K562 (cell line): Measurements from ENCODE around the gene CXXC1. TPM values are rescaled to one million over a fixed set of nuclear protein-coding genes. Genes with fewer than 3 reads are reported as not detected.

Experiments
- ATAC-seq: fragments of 200-7000 bp; cut with Tn5 transposase; 3 replicates; pipeline ENCODE4 v1.9.1; 2020; ENCODE audit warnings: moderate library complexity
- BruUV-seq: library from RNA; stranded (reverse); fragments of 400-500 nt; replicated peaks from 2 replicates; lab custom pipeline; 2021; lab: Mats Ljungman, UMichigan
- CTCF ChIA-PET: fragments of 300-600 bp; formaldehyde crosslinking; extraction: SDS; loops from one replicate; lab custom pipeline; 2021; ENCODE audit warnings: low intra/inter-chr PET ratio; lab: Yijun Ruan, JAX
- POLR2A ChIA-PET: fragments of 300-600, 350-650 bp; sonication (Branson Sonifier 250); formaldehyde crosslinking; extraction: SDS; loops from one replicate; lab custom pipeline; 2021; ENCODE audit warnings: antibody characterized with exemption, inconsistent platforms; lab: Yijun Ruan, JAX
- DNase-seq, 4 experiments: peaks; one replicate each; pipeline versions ENCODE4 v3.0.0 to v3.0.0-alpha.2; 2011 to 2018; ENCODE audit warnings: low spot score in 3 of 4, mixed read lengths in 3 of 4; ENCODE audit errors: extremely low read depth in 1 of 4
- FAIRE-seq: peaks from 2 replicates; lab custom pipeline; 2011; peaks lifted over from hg19 to GRCh38; lab: Jason Lieb, UNC
- H2AFZ ChIP-seq: 2 replicates; pipeline ENCODE4 v1.6.0; 2011; ENCODE audit warnings: low read depth, low read length, control low read depth, inconsistent platforms
- H3K27ac ChIP-seq: fragments of 200-600 bp; 3 replicates; pipeline ENCODE4 v1.8.0; 2011; ENCODE audit warnings: low read depth, mild to moderate bottlenecking, control low read depth, inconsistent platforms, low read length, moderate library complexity, mixed read lengths; ENCODE audit errors: extremely low read depth
- H3K27me3 ChIP-seq, 2 experiments: fragments of 300-600 bp in 1 of 2; 2 replicates in 1 of 2; 3 replicates in 1 of 2; pipeline versions ENCODE4 v1.6.0 to v1.8.0; 2011; ENCODE audit warnings: inconsistent platforms in 2 of 2, low read length in 2 of 2, mild to moderate bottlenecking in 1 of 2, mixed read lengths in 1 of 2, moderate library complexity in 1 of 2; ENCODE audit not compliant: control insufficient read depth in 2 of 2, insufficient read depth in 2 of 2
- H3K36me3 ChIP-seq: fragments of 300-600 bp; 3 replicates; pipeline ENCODE4 v1.8.0; 2011; ENCODE audit warnings: mild to moderate bottlenecking, low read length, inconsistent platforms; ENCODE audit not compliant: control insufficient read depth, insufficient read depth
- H3K4me1 ChIP-seq, 2 experiments: fragments of 200-600 bp in 1 of 2; replicated peaks in 1 of 2; 2 replicates in 1 of 2; 3 replicates in 1 of 2; pipeline versions ENCODE4 v1.5.1 to v1.8.0; 2011; ENCODE audit warnings: inconsistent platforms in 2 of 2, low read length in 2 of 2, mild to moderate bottlenecking in 1 of 2, mixed read lengths in 1 of 2, moderate library complexity in 1 of 2; ENCODE audit not compliant: control insufficient read depth in 2 of 2, insufficient read depth in 2 of 2
- H3K4me2 ChIP-seq: 2 replicates; pipeline ENCODE4 v1.6.1; 2011; ENCODE audit warnings: low read length, control low read depth, inconsistent platforms, mixed read lengths; ENCODE audit not compliant: insufficient read depth
- H3K4me3 ChIP-seq: fragments of 200-600 bp; sonication (generic), shearing (Covaris generic); 2 replicates; pipeline ENCODE4 v1.5.1; 2016; ENCODE audit warnings: control low read depth, inconsistent platforms
- H3K79me2 ChIP-seq: fragments of 200-600 bp; 3 replicates; pipeline ENCODE4 v1.8.0; 2011; ENCODE audit warnings: low read length, inconsistent platforms; ENCODE audit not compliant: control insufficient read depth, insufficient read depth
- H3K9ac ChIP-seq, 2 experiments: 2 replicates each; pipeline versions ENCODE4 v1.6.0 to v1.6.1; 2011; ENCODE audit warnings: low read depth in 2 of 2, low read length in 2 of 2, control low read depth in 1 of 2, inconsistent platforms in 1 of 2, mild to moderate bottlenecking in 1 of 2, mixed read lengths in 1 of 2; ENCODE audit not compliant: insufficient read depth in 1 of 2
- H3K9me1 ChIP-seq: one replicate; pipeline ENCODE4 v1.6.0; 2011; ENCODE audit warnings: inconsistent platforms, mild to moderate bottlenecking, low read length, moderate library complexity; ENCODE audit not compliant: control insufficient read depth, insufficient read depth
- H3K9me3 ChIP-seq: replicated peaks from 2 replicates; pipeline ENCODE4 v1.5.1; 2011; ENCODE audit warnings: low read depth, low read length, inconsistent platforms; ENCODE audit not compliant: control insufficient read depth, insufficient read depth
- H4K20me1 ChIP-seq: replicated peaks from 2 replicates; pipeline ENCODE4 v1.6.1; 2011; ENCODE audit warnings: low read length, inconsistent platforms, mixed read lengths; ENCODE audit not compliant: control insufficient read depth, insufficient read depth
- BRF1 ChIP-seq: IDR thresholded peaks from 3 replicates; pipeline ENCODE4 v1.6.1; 2011; ENCODE audit warnings: borderline replicate concordance, mild to moderate bottlenecking; ENCODE audit not compliant: insufficient read length; ENCODE audit errors: extremely low read depth
- GTF2E2 ChIP-seq: fragments of 200-800 bp; sonication (Bioruptor generic); IDR thresholded peaks from 2 replicates; pipeline ENCODE4 v1.6.1; 2016; ENCODE audit warnings: missing genetic modification characterization, missing compliant biosample characterization
- NFYB ChIP-seq: IDR thresholded peaks from 2 replicates; pipeline ENCODE4 v1.6.1; 2011; ENCODE audit warnings: mild to moderate bottlenecking, moderate library complexity; ENCODE audit not compliant: insufficient read length; ENCODE audit errors: extremely low read depth
- RAD21 ChIP-seq, 2 experiments: fragments of 250-450 bp in 1 of 2; fragments of 450-650 bp in 1 of 2; sonication (Bioruptor Pico) in 1 of 2; formaldehyde crosslinking in 1 of 2; IDR thresholded peaks in 1 of 2; conservative IDR thresholded peaks in 1 of 2; 2 replicates each; pipeline versions ENCODE4 v1.4.0 to v1.8.0; 2020 to 2022; ENCODE audit warnings: mild to moderate bottlenecking in 2 of 2, moderate library complexity in 1 of 2
- RBFOX2 ChIP-seq: fragments of 200-400 bp; formaldehyde crosslinking; IDR thresholded peaks from 2 replicates; pipeline ENCODE4 v1.6.1; 2017; ENCODE audit warnings: low read depth, mild to moderate bottlenecking, low read length, moderate library complexity
- RFX5 ChIP-seq: IDR thresholded peaks from 2 replicates; pipeline ENCODE4 v1.6.1; 2011; ENCODE audit warnings: low read depth, mild to moderate bottlenecking, improper control_type of control experiment, low read length
- SAFB ChIP-seq: fragments of 200-400 bp; formaldehyde crosslinking; IDR thresholded peaks from 2 replicates; pipeline ENCODE4 v1.6.1; 2017; ENCODE audit warnings: low read depth, low read length, borderline replicate concordance
- TBP ChIP-seq: optimal IDR thresholded peaks from 2 replicates; pipeline ENCODE3; 2011; ENCODE audit warnings: low read depth, low read length, improper control_type of control experiment
- TEAD4 ChIP-seq, 2 experiments: sonication (generic) in 1 of 2; formaldehyde crosslinking in 1 of 2; IDR thresholded peaks; 2 replicates each; pipeline versions ENCODE4 v1.6.1 to v1.8.0; 2012 to 2022; ENCODE audit warnings: borderline replicate concordance in 1 of 2, inconsistent platforms in 1 of 2, low read length in 1 of 2, mild to moderate bottlenecking in 1 of 2, missing genetic modification reagents in 1 of 2
- ZBTB17 ChIP-seq: fragments of 450-650 bp; formaldehyde crosslinking; IDR thresholded peaks from 2 replicates; pipeline ENCODE4 v1.4.0; 2020; ENCODE audit warnings: mild to moderate bottlenecking
- ZC3H11A ChIP-seq: IDR thresholded peaks from 2 replicates; pipeline ENCODE4 v1.6.1; 2012; ENCODE audit warnings: low read depth, low read length, improper control_type of control experiment
- ZNF586 ChIP-seq: fragments of 450-650 bp; formaldehyde crosslinking; conservative IDR thresholded peaks from 2 replicates; pipeline ENCODE4 v1.4.0; 2020; ENCODE audit warnings: mild to moderate bottlenecking, moderate library complexity
- ZNF780A ChIP-seq: fragments of 250-450 bp; sonication (Bioruptor Pico); IDR thresholded peaks from 2 replicates; pipeline ENCODE4 v1.5.0; 2021; ENCODE audit warnings: mild to moderate bottlenecking
- WGBS: fragments of 100-300 bp; shearing (Covaris generic); methylation state at CpG from one replicate; pipeline ENCODE4 v1.1.6; 2016; ENCODE audit warnings: low coverage, mixed read lengths; ENCODE audit not compliant: insufficient coverage; ENCODE audit errors: missing lambda C conversion rate; 5-methylcytosine and 5-hydroxymethylcytosine counted together
- in situ Hi-C: fragments of 300-500 bp; cut with MboI; formaldehyde crosslinking; loops from 4 replicates; pipeline ENCODE4 v1.15.0; 2018; ENCODE audit warnings: inconsistent platforms, mixed read lengths
- intact Hi-C: fragments of 100-400 bp; cut with micrococcal nuclease; formaldehyde crosslinking; loops from 2 replicates; pipeline ENCODE4 v1.14.2; 2022
- polyA plus RNA-seq, 8 experiments: library from polyadenylated mRNA; depleted of rRNA in 4 of 8; stranded (reverse) in 5 of 8; unstranded in 3 of 8; fragments of >200 nt; fragmentation: Nextera tagmentation in 2 of 8; fragmentation: Illumina TruSeq in 1 of 8; extraction: Ambion mirVana in 2 of 8; extraction: Trizol in 1 of 8; gene quantifications; 2 replicates each; pipeline versions ENCODE4 v1.2.1 to v1.2.3, GENCODE V29; 2011 to 2014; ENCODE audit warnings: inconsistent platforms in 1 of 8, missing spikeins in 1 of 8
- total RNA-seq, 7 experiments: library from RNA; depleted of rRNA in 6 of 7; stranded (reverse); fragments of >200 nt in 6 of 7; fragmentation: Illumina TruSeq in 2 of 7; extraction: Trizol in 2 of 7; gene quantifications; 2 replicates each; pipeline versions ENCODE4 v1.2.1 to v1.2.3, GENCODE V29; 2011 to 2021; ENCODE audit warnings: low replicate concordance in 1 of 7
- TF ChIP-seq, protein P1 (sequence below): sonication (generic); formaldehyde crosslinking; IDR thresholded peaks from 2 replicates; pipeline ENCODE4 v1.9.0; 2022; ENCODE audit warnings: mild to moderate bottlenecking, missing genetic modification reagents

The CXXC1 gene
- total and polyA plus RNA-seq, 9 of the 15 experiments (the other 6 are each of a cell fraction or from before 2014, with no cell fraction given) = 3.4 to 81.0 (median 34.1) TPM

GRCh38 chr18:50307400-50307737, 19.9 kb upstream of the CXXC1 start:
- no TSS peak for BruUV-seq
- no peak for ATAC-seq
- intact Hi-C loops = no loop called here

DNA sequence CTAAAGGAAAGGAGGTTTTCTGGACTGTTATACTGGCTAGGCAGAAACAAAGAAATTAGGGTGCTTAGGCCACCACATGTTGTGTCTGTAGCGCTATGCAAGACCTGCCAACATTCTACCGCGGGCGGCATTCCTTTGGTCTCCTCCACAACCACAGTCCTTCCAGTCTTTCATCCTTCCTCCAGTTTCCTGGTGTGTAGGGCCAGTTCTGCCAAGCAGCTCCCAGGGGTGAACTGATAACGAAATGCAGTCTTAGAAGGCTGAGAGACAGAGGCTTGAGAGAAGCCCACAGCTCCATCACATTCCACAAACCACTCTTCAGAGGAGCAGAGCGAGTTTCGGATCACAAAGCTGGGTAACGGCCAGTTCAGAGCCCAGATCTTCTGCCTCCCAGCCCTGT, 19.5 kb upstream of the CXXC1 start:
- TF ChIP-seq BRF1 = no peak
- no peak for TF ChIP-seq TEAD4 (IDR thresholded peaks at IDR 0.05; ENCODE audit: low read length)
- no peak for TF ChIP-seq TEAD4 (CRISPR knock-in tag; IDR thresholded peaks at IDR 0.05; ENCODE audit: borderline replicate concordance)
- TF ChIP-seq RAD21 (CRISPR knock-in tag; conservative IDR thresholded peaks at IDR 0.05 in 1 of 2, IDR thresholded peaks at IDR 0.05 in 1 of 2) = no peak
- TF ChIP-seq ZBTB17 (CRISPR knock-in tag) = no peak
- no peak for TF ChIP-seq GTF2E2 (tag)
- TF ChIP-seq SAFB = no peak
- no peak for TF ChIP-seq ZNF780A (CRISPR knock-in tag)
- TF ChIP-seq ZC3H11A = no peak
- TF ChIP-seq TBP = no peak
- no peak for TF ChIP-seq ZNF586
- DNase-seq (peak in 1 of 4 experiments; percentile 12), FAIRE-seq (no peak), ATAC-seq (peak; percentile 49)
- H4K20me1 ChIP-seq = no peaks in the 10 kb centered on the region
- POLR2A ChIA-PET = interaction anchor here (0.6 to 0.7 kb wide), 2 partner anchors 40 to 143 kb away, joined by 3 read pairs; partner anchors contain the start of gene CFAP53
- WGBS = 56% methylated on average over 8 of the region's 8 CpGs
- CTCF ChIA-PET = no interaction called here
- intact Hi-C loops = no loop called here
- H3K27ac ChIP-seq = peak overlapping the region; percentile 33; the same call in 2 of the 3 replicates
- no peaks in the 10 kb centered on the region for H3K27me3 ChIP-seq
- peak overlapping the region; percentile 85 for H2AFZ ChIP-seq
- H3K4me1 ChIP-seq = peaks cover 0 to 20% of the 10 kb centered on the region in 2 experiments; a peak in 3 of 5 replicates
- in situ Hi-C loops = no loop called here
- H3K9ac ChIP-seq = peak overlapping the region in 1 of 2 experiments; percentile 55; a peak in 1 of 4 replicates
- no TSS peak for BruUV-seq
- no peak overlapping the region; the same call in 1 of the 2 replicates for H3K4me3 ChIP-seq
- no peaks in the 10 kb centered on the region for H3K9me1 ChIP-seq
- peak overlapping the region; percentile 73 for H3K4me2 ChIP-seq
- H3K9me3 ChIP-seq = peaks cover 5% of the 10 kb centered on the region; the same call in 1 of the 2 replicates
- no peaks in the 10 kb centered on the region for H3K79me2 ChIP-seq
- H3K36me3 ChIP-seq = no peaks in the 10 kb centered on the region

More at GRCh38 chr18:50307400-50307737, 19.9 kb upstream of the CXXC1 start:
- in situ Hi-C loops = no loop called here
- Histone ChIP-seq H3K27me3 (no peaks in the 10 kb centered on the region), H3K4me1 (peaks cover 0 to 23% of the 10 kb centered on the region in 2 experiments; a peak in 3 of 5 replicates), H3K9ac (peak overlapping the region in 1 of 2 experiments; percentile 65; a peak in 1 of 4 replicates), H3K9me1 (no peaks in the 10 kb centered on the region), H3K4me2 (peak overlapping the region; percentile 73), H3K9me3 (peaks cover 5% of the 10 kb centered on the region; the same call in 1 of the 2 replicates), H3K27ac (peak overlapping the region; percentile 33; the same call in 2 of the 3 replicates), H3K36me3 (no peaks in the 10 kb centered on the region), H3K79me2 (no peaks in the 10 kb centered on the region), H3K4me3 (peak overlapping the region; percentile 29), H4K20me1 (no peaks in the 10 kb centered on the region), H2AFZ (peak overlapping the region; percentile 85)
- no peak for DNase-seq
- no peak for FAIRE-seq
- 14% methylated on average over 7 of the region's 8 CpGs for WGBS
- CTCF ChIA-PET = no interaction called here
- TF ChIP-seq NFYB = no peak
- no peak for TF ChIP-seq RFX5
- TF ChIP-seq, protein P1, sequence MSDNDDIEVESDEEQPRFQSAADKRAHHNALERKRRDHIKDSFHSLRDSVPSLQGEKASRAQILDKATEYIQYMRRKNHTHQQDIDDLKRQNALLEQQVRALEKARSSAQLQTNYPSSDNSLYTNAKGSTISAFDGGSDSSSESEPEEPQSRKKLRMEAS = no peak
- 0 out of 2 replicates have a peak, but pooled peaks have one; percentile 24 for TF ChIP-seq RBFOX2
- POLR2A ChIA-PET = interaction anchor here (0.7 kb wide), 2 partner anchors 16 to 41 kb away, joined by 3 read pairs; partner anchors contain the start of gene CFAP53
